Left lung (tissue), 10 donors: Measurements from ENCODE around the gene BCL11A. TPM values are rescaled to one million over a fixed set of nuclear protein-coding genes. Genes with fewer than 3 reads are reported as not detected.

Source experiments
- ATAC-seq: fragments of 200-7000 bp; cut with Tn5 transposase; one replicate; pipeline ENCODE4 v1.9.1; 2020; ENCODE audit warnings: moderate library complexity
- DNase-seq, 4 donors: peaks; one replicate each; pipeline ENCODE4 v3.0.0-alpha.2; 2013 to 2020
- H3K27ac ChIP-seq, 2 donors: fragments of 200-600 bp; sonication (generic) in 1 of 2; one replicate each; pipeline versions ENCODE4 v1.5.0 to v1.8.0; 2020 to 2021
- H3K27me3 ChIP-seq, 2 donors: fragments of 200-600 bp; sonication (generic) in 1 of 2; one replicate each; pipeline versions ENCODE4 v1.5.0 to v1.8.0; 2020 to 2021
- H3K36me3 ChIP-seq, 2 donors: fragments of 200-600 bp; sonication (generic) in 1 of 2; one replicate each; pipeline versions ENCODE4 v1.5.0 to v1.8.0; 2020 to 2021
- H3K4me1 ChIP-seq, 2 donors: fragments of 200-600 bp; one replicate each; pipeline ENCODE4 v1.8.0; 2021
- H3K4me3 ChIP-seq, 2 donors: fragments of 200-600 bp; sonication (generic) in 1 of 2; one replicate each; pipeline versions ENCODE4 v1.5.0 to v1.8.0; 2020 to 2021; ENCODE audit warnings: mild to moderate bottlenecking in 1 of 2
- H3K9me3 ChIP-seq, 2 donors: fragments of 200-600 bp; sonication (generic) in 1 of 2; one replicate each; pipeline versions ENCODE4 v1.5.0 to v1.8.0; 2020 to 2021
- intact Hi-C, 2 donors: fragments of 100-400 bp; cut with DNase I; formaldehyde crosslinking; loops; one replicate each; pipeline versions ENCODE4 v1.11.2 to v1.14.2; 2022
- polyA plus RNA-seq, 6 donors: library from polyadenylated mRNA; unstranded; fragments of 120-200 nt; gene quantifications; one replicate each; pipeline ENCODE4 v1.2.1, GENCODE V29; 2013; ENCODE audit not compliant: insufficient read length in 6 of 6
- total RNA-seq, 2 donors: library from RNA; stranded (reverse); fragmentation: NEBNext Ultra II Directional; extraction: Animal tissue kit (Norgen Biotek cat#: 25700); gene quantifications; one replicate each; pipeline ENCODE4 v1.2.1, GENCODE V29; 2021
- TF ChIP-seq, protein P1 (sequence below), 2 donors: fragments of 200-600 bp; sonication (generic) in 1 of 2; IDR thresholded peaks; one replicate each; pipeline versions ENCODE4 v1.5.0 to v1.8.0; 2021; ENCODE audit warnings: antibody characterized with exemption in 2 of 2
- donor health status: DM: no; HTN: yes; CAD: no.
- donor health status: DM: no; HTN: no; CAD: no.

Gene BCL11A
- total and polyA plus RNA-seq, 8 donors = 4.0 to 33.5 (median 24.9) TPM

DNA sequence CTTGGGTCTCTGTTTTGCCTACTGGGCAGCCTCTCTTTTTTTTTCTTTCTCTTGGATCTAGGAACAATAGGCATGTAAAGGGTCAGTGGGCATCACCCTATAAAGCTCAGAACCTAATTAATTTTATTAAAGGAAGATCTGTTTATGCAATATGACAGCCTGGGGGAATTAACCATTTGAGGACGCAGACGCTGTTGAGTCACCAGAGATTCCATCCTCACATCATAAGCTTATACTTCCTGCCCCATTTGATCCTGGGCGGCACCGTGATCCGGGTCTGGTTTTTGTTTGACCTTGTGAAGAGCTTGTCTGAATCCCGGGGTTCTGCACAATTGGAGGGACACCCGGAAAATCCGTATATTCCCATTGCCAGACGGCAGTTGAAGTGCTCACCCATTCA lies 16.8 kb upstream of the BCL11A start:
- peaks cover 0 to 5% of the 10 kb centered on the region in 2 donors for H3K4me1 ChIP-seq
- H3K27ac ChIP-seq = no peak overlapping the region
- no peak for DNase-seq
- no peaks in the 10 kb centered on the region for H3K9me3 ChIP-seq
- H3K4me3 ChIP-seq = no peak overlapping the region
- TF ChIP-seq, protein P1, sequence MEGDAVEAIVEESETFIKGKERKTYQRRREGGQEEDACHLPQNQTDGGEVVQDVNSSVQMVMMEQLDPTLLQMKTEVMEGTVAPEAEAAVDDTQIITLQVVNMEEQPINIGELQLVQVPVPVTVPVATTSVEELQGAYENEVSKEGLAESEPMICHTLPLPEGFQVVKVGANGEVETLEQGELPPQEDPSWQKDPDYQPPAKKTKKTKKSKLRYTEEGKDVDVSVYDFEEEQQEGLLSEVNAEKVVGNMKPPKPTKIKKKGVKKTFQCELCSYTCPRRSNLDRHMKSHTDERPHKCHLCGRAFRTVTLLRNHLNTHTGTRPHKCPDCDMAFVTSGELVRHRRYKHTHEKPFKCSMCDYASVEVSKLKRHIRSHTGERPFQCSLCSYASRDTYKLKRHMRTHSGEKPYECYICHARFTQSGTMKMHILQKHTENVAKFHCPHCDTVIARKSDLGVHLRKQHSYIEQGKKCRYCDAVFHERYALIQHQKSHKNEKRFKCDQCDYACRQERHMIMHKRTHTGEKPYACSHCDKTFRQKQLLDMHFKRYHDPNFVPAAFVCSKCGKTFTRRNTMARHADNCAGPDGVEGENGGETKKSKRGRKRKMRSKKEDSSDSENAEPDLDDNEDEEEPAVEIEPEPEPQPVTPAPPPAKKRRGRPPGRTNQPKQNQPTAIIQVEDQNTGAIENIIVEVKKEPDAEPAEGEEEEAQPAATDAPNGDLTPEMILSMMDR (IDR thresholded peaks at IDR 0.05) = no peak
- H3K27me3 ChIP-seq = peaks cover 68 to 82% of the 10 kb centered on the region in 2 donors
- H3K36me3 ChIP-seq = no peaks in the 10 kb centered on the region
- intact Hi-C loops = no loop called here
- no peak for ATAC-seq

GRCh38 chr2:60569680-60570111 lies 16.2 kb upstream of the BCL11A start:
- H3K27ac ChIP-seq = no peak overlapping the region
- peaks cover 0 to 5% of the 10 kb centered on the region in 2 donors for H3K4me1 ChIP-seq
- ATAC-seq (no peak), DNase-seq (peak in 1 of 4 donors; percentile 9)
- H3K9me3 ChIP-seq = no peaks in the 10 kb centered on the region
- H3K36me3 ChIP-seq = no peaks in the 10 kb centered on the region
- H3K4me3 ChIP-seq = no peak overlapping the region
- H3K27me3 ChIP-seq = peaks cover 73 to 86% of the 10 kb centered on the region in 2 donors
- TF ChIP-seq, protein P1 (IDR thresholded peaks at IDR 0.05) = no peak
- intact Hi-C loops = no loop called here

DNA sequence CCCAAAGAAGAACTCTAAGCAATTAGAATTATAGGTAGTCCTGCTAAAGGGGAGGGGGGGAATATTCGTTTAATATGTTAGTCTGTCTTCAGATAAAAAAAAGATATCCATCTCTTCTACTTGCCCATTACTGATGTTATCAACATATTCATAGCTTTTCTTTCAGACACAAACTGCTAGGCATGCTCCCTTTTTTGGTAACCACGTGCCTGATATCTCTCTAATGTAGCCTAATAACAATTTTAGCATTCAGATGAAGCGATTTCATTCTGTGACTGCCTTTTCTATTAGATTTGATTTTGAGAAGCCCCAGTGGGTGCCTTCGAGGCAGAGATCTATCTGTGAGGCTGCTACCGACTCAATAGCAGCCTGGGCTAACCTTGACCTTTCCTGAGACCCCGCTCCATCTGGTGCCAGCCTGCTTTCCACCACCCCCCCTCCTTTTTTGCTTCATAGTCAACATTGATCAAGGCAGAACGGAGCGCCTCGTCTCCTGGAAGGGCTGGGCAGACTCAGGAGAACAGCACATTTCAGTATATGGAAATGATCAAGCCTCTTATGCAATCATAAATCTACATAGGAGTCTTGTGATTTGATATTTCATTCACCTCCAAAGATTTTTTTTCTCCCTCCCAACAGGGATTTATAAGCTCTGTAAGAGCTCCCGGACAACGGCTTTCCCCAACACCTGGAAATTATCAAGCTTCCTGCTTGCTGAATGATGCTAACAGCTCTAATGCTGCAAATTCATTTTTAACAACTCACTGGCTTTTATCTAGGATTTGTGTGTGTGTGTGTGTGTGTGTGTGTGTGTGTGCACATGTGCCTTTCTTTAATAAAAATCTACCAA lies 14.7 kb upstream of the BCL11A start:
- Histone ChIP-seq H3K27ac (no peak overlapping the region), H3K27me3 (peaks cover 70 to 81% of the 10 kb centered on the region in 2 donors), H3K4me3 (no peak overlapping the region), H3K36me3 (no peaks in the 10 kb centered on the region), H3K9me3 (no peaks in the 10 kb centered on the region), H3K4me1 (peaks cover 0 to 5% of the 10 kb centered on the region in 2 donors)
- intact Hi-C loops = no loop called here
- DNase-seq = no peak
- no peak for ATAC-seq
- TF ChIP-seq, protein P1 (IDR thresholded peaks at IDR 0.05) = no peak

GRCh38 chr2:60567096-60567495 lies 13.6 kb upstream of the BCL11A start:
- H3K27me3 ChIP-seq = peaks cover 67 to 75% of the 10 kb centered on the region in 2 donors
- DNase-seq (no peak), ATAC-seq (no peak)
- H3K4me3 ChIP-seq = no peak overlapping the region
- no peaks in the 10 kb centered on the region for H3K9me3 ChIP-seq
- no peaks in the 10 kb centered on the region for H3K36me3 ChIP-seq
- H3K27ac ChIP-seq = no peak overlapping the region
- peaks cover 0 to 5% of the 10 kb centered on the region in 2 donors for H3K4me1 ChIP-seq
- intact Hi-C loops = no loop called here
- TF ChIP-seq, protein P1 (IDR thresholded peaks at IDR 0.05) = no peak

DNA sequence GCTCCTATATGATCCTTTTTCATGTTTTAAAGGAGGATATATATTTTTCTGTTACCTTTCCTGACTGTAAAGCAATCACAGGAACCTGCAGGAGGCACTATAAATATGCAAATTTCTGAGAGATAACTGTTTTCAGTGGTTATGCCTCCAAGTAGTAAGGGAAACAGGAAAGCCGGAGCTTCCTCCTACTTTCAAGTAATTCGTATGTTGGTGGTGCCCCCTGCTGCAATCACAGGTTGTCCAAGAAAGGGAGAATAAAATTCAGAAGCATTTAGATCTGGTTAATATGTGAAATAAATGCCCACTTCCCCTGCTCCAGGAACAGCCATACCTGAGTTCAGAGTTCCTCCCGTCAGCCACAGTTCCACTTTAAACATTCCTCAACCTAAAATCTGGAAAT lies 12.0 kb upstream of the BCL11A start:
- TF ChIP-seq, protein P1 (IDR thresholded peaks at IDR 0.05) = no peak
- Histone ChIP-seq H3K4me1 (peaks cover 0 to 5% of the 10 kb centered on the region in 2 donors), H3K27ac (no peak overlapping the region), H3K27me3 (peaks cover 51 to 76% of the 10 kb centered on the region in 2 donors), H3K9me3 (no peaks in the 10 kb centered on the region), H3K36me3 (no peaks in the 10 kb centered on the region), H3K4me3 (no peak overlapping the region)
- intact Hi-C loops = no loop called here
- ATAC-seq = no peak
- peak in 1 of 4 donors; percentile 50 for DNase-seq
